ENCODE measurements around the gene FKBP5.

DNA sequence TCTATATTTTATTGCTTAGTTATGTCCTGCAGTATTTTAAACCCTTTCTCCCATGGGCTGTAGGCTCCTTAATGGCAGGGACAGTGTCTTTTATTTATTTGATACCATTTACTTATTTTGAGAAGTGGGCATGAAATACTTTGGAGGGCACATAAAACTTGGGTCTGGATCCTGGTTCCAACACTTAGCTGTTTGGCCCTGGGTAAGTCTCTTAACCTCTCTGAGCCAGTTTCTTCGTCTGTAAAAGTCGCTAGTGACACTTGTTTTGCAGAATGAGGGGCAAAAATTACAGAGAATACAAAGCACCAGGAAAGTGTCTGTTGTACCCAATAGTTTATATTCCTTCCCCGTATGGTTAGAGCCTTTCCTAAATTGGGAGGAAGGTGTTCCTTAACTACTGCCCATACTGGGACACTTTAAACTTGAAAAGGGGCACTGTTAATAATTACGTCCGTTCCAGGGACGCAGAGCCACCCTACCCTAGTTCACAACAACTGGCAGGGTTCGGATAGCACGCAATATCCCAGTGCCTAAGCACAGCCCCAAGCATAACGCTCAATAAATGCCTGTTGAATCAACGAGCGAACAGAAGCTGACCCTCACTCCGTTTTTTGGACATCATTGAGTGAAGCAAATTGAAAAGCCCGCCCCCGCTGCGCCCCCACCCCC lies 42.2 kb upstream of the FKBP5 start:
- TF ChIP-seq, protein P1, sequence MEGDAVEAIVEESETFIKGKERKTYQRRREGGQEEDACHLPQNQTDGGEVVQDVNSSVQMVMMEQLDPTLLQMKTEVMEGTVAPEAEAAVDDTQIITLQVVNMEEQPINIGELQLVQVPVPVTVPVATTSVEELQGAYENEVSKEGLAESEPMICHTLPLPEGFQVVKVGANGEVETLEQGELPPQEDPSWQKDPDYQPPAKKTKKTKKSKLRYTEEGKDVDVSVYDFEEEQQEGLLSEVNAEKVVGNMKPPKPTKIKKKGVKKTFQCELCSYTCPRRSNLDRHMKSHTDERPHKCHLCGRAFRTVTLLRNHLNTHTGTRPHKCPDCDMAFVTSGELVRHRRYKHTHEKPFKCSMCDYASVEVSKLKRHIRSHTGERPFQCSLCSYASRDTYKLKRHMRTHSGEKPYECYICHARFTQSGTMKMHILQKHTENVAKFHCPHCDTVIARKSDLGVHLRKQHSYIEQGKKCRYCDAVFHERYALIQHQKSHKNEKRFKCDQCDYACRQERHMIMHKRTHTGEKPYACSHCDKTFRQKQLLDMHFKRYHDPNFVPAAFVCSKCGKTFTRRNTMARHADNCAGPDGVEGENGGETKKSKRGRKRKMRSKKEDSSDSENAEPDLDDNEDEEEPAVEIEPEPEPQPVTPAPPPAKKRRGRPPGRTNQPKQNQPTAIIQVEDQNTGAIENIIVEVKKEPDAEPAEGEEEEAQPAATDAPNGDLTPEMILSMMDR (IDR thresholded peaks at IDR 0.05; ENCODE audit: low read length), result no peak
- no peak for TF ChIP-seq EZH2 (IDR thresholded peaks at IDR 0.05; ENCODE audit: borderline replicate concordance, low read length)

Measured in OCI-LY1 (cell line).